H9 (cell line): ENCODE results near the gene CALHM5. TPM values are rescaled to one million over a fixed set of nuclear protein-coding genes. Genes with fewer than 3 reads are reported as not detected.

ENCODE experiments used
- DNase-seq: peaks from one replicate; pipeline ENCODE4 v3.0.0-alpha.2; 2017
- H2AFZ ChIP-seq: one replicate; pipeline ENCODE4 v1.6.1; 2013; ENCODE audit warnings: mild to moderate bottlenecking, low read length, control low read depth, moderate library complexity
- H2AK5ac ChIP-seq: 2 replicates; pipeline ENCODE4 v1.6.1; 2013; ENCODE audit warnings: low read length, control low read depth, mixed read lengths; ENCODE audit not compliant: insufficient read length
- H2BK120ac ChIP-seq: one replicate; pipeline ENCODE4 v1.6.1; 2013; ENCODE audit warnings: low read depth, mild to moderate bottlenecking, low read length, control low read depth, inconsistent platforms; ENCODE audit not compliant: poor library complexity, severe bottlenecking
- H2BK12ac ChIP-seq: 2 replicates; pipeline ENCODE4 v1.6.1; 2013; ENCODE audit warnings: low read length, control low read depth, mixed read lengths, low read depth; ENCODE audit not compliant: insufficient read length
- H2BK15ac ChIP-seq: 2 replicates; pipeline ENCODE4 v1.6.1; 2013; ENCODE audit warnings: low read depth, low read length, control low read depth
- H2BK20ac ChIP-seq: one replicate; pipeline ENCODE4 v1.6.1; 2013; ENCODE audit warnings: low read depth, mild to moderate bottlenecking, low read length, control low read depth, inconsistent platforms; ENCODE audit not compliant: poor library complexity, severe bottlenecking
- H2BK5ac ChIP-seq: 2 replicates; pipeline ENCODE4 v1.6.1; 2013; ENCODE audit warnings: low read length, control low read depth, mixed read lengths; ENCODE audit not compliant: insufficient read length
- H3K14ac ChIP-seq: 2 replicates; pipeline ENCODE4 v1.6.1; 2013; ENCODE audit warnings: low read length, control low read depth; ENCODE audit not compliant: insufficient read depth
- H3K18ac ChIP-seq: 2 replicates; pipeline ENCODE4 v1.6.1; 2013; ENCODE audit warnings: low read depth, mild to moderate bottlenecking, mixed read lengths, low read length, control low read depth; ENCODE audit not compliant: insufficient read length
- H3K23ac ChIP-seq: 2 replicates; pipeline ENCODE4 v1.6.1; 2013; ENCODE audit warnings: low read length, control low read depth, mixed read lengths, low read depth; ENCODE audit not compliant: insufficient read length
- H3K23me2 ChIP-seq: 2 replicates; pipeline ENCODE4 v1.6.1; 2013; ENCODE audit warnings: low read depth, mild to moderate bottlenecking, mixed read lengths, low read length, control low read depth; ENCODE audit not compliant: insufficient read length, poor library complexity, severe bottlenecking
- H3K27ac ChIP-seq: 2 replicates; pipeline ENCODE4 v1.5.1; 2013; ENCODE audit warnings: low read length, control low read depth, mixed read lengths, low read depth; ENCODE audit not compliant: insufficient read length
- H3K27me3 ChIP-seq: 2 replicates; pipeline ENCODE4 v1.6.1; 2013; ENCODE audit warnings: low read length, control low read depth, inconsistent platforms; ENCODE audit not compliant: insufficient read depth
- H3K4ac ChIP-seq: 2 replicates; pipeline ENCODE4 v1.6.1; 2013; ENCODE audit warnings: low read depth, mild to moderate bottlenecking, control low read depth, inconsistent platforms, low read length, moderate library complexity
- H3K4me1 ChIP-seq: 2 replicates; pipeline ENCODE4 v1.6.1; 2013; ENCODE audit warnings: low read length, control low read depth, inconsistent platforms; ENCODE audit not compliant: insufficient read depth
- H3K4me2 ChIP-seq: 2 replicates; pipeline ENCODE4 v1.6.1; 2013; ENCODE audit warnings: low read length, control low read depth, mixed read lengths; ENCODE audit not compliant: insufficient read length, insufficient read depth
- H3K56ac ChIP-seq: 2 replicates; pipeline ENCODE4 v1.6.1; 2013; ENCODE audit warnings: low read depth, mild to moderate bottlenecking, mixed read lengths, low read length, control low read depth; ENCODE audit not compliant: insufficient read length
- H3K79me1 ChIP-seq: 2 replicates; pipeline ENCODE4 v1.6.1; 2013; ENCODE audit warnings: low read depth, mild to moderate bottlenecking, moderate library complexity, low read length, control low read depth, inconsistent platforms; ENCODE audit not compliant: insufficient read depth, poor library complexity, severe bottlenecking
- H3K79me2 ChIP-seq: 2 replicates; pipeline ENCODE4 v1.6.1; 2013; ENCODE audit warnings: low read length, control low read depth, inconsistent platforms; ENCODE audit not compliant: insufficient read depth
- H3K9ac ChIP-seq: 2 replicates; pipeline ENCODE4 v1.6.1; 2013; ENCODE audit warnings: low read length, control low read depth, mixed read lengths; ENCODE audit not compliant: insufficient read length; ENCODE audit errors: extremely low read depth
- H3K9me3 ChIP-seq: one replicate; pipeline ENCODE4 v1.6.1; 2013; ENCODE audit warnings: low read depth, low read length, inconsistent platforms; ENCODE audit not compliant: control insufficient read depth
- H3T11ph ChIP-seq: one replicate; pipeline ENCODE4 v1.6.1; 2013; ENCODE audit warnings: mild to moderate bottlenecking, low read length, control low read depth, inconsistent platforms
- H4K20me1 ChIP-seq: one replicate; pipeline ENCODE4 v1.6.1; 2013; ENCODE audit not compliant: control insufficient read depth, insufficient read length, insufficient read depth
- H4K5ac ChIP-seq: 2 replicates; pipeline ENCODE4 v1.6.1; 2013; ENCODE audit warnings: low read depth, mild to moderate bottlenecking, mixed read lengths, low read length, control low read depth; ENCODE audit not compliant: insufficient read length
- H4K8ac ChIP-seq: replicated peaks from 2 replicates; pipeline ENCODE4 v1.6.1; 2013; ENCODE audit warnings: low read length, control low read depth, mixed read lengths, low read depth; ENCODE audit not compliant: insufficient read length
- H4K91ac ChIP-seq: 2 replicates; pipeline ENCODE4 v1.6.1; 2013; ENCODE audit warnings: low read depth, mild to moderate bottlenecking, moderate library complexity, mixed read lengths, low read length, control low read depth; ENCODE audit not compliant: insufficient read length
- H3K27ac Mint-ChIP-seq, 3 experiments: 2 replicates in 2 of 3; 3 replicates in 1 of 3; pipeline ENCODE4 v1.8.0; 2020 to 2021; ENCODE audit warnings: mixed read lengths in 3 of 3, mild to moderate bottlenecking in 1 of 3, moderate library complexity in 1 of 3
- H3K27me3 Mint-ChIP-seq: 2 replicates; pipeline ENCODE4 v1.8.0; 2021; ENCODE audit warnings: low read depth, mild to moderate bottlenecking, moderate library complexity, mixed read lengths
- H3K36me3 Mint-ChIP-seq, 3 experiments: 2 replicates in 2 of 3; 3 replicates in 1 of 3; pipeline ENCODE4 v1.8.0; 2020 to 2021; ENCODE audit warnings: low read depth in 3 of 3, mixed read lengths in 3 of 3; ENCODE audit not compliant: insufficient read depth in 1 of 3
- H3K4me1 Mint-ChIP-seq, 2 experiments: 2 replicates each; pipeline ENCODE4 v1.8.0; 2020; ENCODE audit warnings: mixed read lengths in 2 of 2
- H3K4me3 Mint-ChIP-seq, 2 experiments: 2 replicates in 1 of 2; 3 replicates in 1 of 2; pipeline ENCODE4 v1.8.0; 2020 to 2021; ENCODE audit warnings: mild to moderate bottlenecking in 2 of 2, mixed read lengths in 2 of 2, moderate library complexity in 1 of 2
- H3K9me3 Mint-ChIP-seq, 2 experiments: 2 replicates in 1 of 2; 3 replicates in 1 of 2; pipeline ENCODE4 v1.8.0; 2020; ENCODE audit warnings: mild to moderate bottlenecking in 2 of 2, mixed read lengths in 2 of 2, moderate library complexity in 1 of 2
- CTCF ChIP-seq: fragments of 200-600 bp; sonication (generic); conservative IDR thresholded peaks from 3 replicates; pipeline ENCODE4 v1.8.0; 2021; ENCODE audit warnings: antibody characterized with exemption, mild to moderate bottlenecking
- WGBS: extraction: QIAGEN DNeasy Blood & Tissue Kit; methylation state at CpG from one replicate; pipeline ENCODE4 v1.1.7; 2013; ENCODE audit warnings: missing lambda C conversion rate, low lambda C conversion rate, mixed read lengths; ENCODE audit not compliant: insufficient read length; ENCODE audit errors: extremely low coverage; 5-methylcytosine and 5-hydroxymethylcytosine counted together
- total RNA-seq: library from RNA; stranded (reverse); gene quantifications from 2 replicates; pipeline ENCODE4 v1.2.1, GENCODE V29; 2021

The CALHM5 gene
- total RNA-seq, 1 experiment from 2014 or later, result 0.09 TPM

DNA sequence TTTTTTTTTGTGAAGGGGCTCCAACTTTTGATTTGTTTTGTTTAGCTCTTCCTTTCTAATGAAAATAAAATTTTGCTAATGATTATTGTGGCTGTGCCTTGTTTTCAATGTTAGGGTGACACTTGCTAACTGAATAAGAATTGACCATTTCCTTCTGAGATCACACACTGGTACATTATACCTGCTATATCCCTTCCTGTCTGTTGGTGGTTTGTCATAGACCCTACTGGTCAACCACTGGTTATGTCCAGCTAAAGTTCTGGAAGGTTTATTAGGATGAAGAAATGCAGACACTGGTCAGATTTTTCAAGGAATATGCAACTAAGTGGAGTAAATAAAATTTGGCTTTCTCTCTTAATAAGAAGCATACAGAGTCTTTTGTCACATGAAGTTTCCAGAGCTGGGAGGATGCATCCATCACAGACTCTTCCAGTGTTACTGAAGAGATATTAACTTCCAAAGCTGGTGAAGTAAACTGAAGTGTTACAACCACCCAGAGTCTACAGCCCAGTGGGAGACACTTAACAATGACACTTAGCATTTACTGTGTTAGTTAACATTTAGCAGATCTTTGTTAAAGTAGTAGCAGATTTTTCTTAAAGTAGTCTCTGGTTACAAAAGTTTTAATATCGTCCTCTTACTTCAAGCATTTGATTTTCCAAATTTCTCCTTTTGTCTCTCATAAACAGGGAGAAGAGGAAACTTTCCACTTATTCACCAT lies 19.7 kb upstream of the CALHM5 start:
- no peak overlapping the region for H3K18ac ChIP-seq
- no peaks in the 10 kb centered on the region for H3K23me2 ChIP-seq
- H3K23ac ChIP-seq, result no peak overlapping the region
- no peak for TF ChIP-seq CTCF
- H4K8ac ChIP-seq, result no peak overlapping the region
- H3K4me1 ChIP-seq, result no peaks in the 10 kb centered on the region
- H3K79me2 ChIP-seq, result no peaks in the 10 kb centered on the region
- Mint-ChIP-seq H3K9me3 (peaks cover 3 to 4% of the 10 kb centered on the region in 2 experiments), H3K4me3 (no peak overlapping the region), H3K27ac (no peak overlapping the region), H3K36me3 (peaks cover 0 to 1% (median 0%) of the 10 kb centered on the region in 3 experiments; a peak in 1 of 7 replicates), H3K27me3 (peaks cover 8% of the 10 kb centered on the region; the same call in 1 of the 2 replicates), H3K4me1 (peaks cover 9 to 12% of the 10 kb centered on the region in 2 experiments)
- no CpG with 5 or more reads among the region's 1 CpG for WGBS
- H2BK12ac ChIP-seq, result no peak overlapping the region
- H2BK5ac ChIP-seq, result no peak overlapping the region
- no peak overlapping the region for H3K14ac ChIP-seq
- H3K79me1 ChIP-seq, result no peaks in the 10 kb centered on the region
- no peak overlapping the region for H2BK20ac ChIP-seq
- no peak overlapping the region for H2AFZ ChIP-seq
- H2AK5ac ChIP-seq, result no peak overlapping the region
- H3K9me3 ChIP-seq, result no peaks in the 10 kb centered on the region
- no peak overlapping the region for H2BK15ac ChIP-seq
- H3K9ac ChIP-seq, result no peak overlapping the region
- no peak overlapping the region for H3K4ac ChIP-seq
- H3K56ac ChIP-seq, result no peak overlapping the region
- H3K4me2 ChIP-seq, result no peak overlapping the region
- H4K5ac ChIP-seq, result no peak overlapping the region
- H4K20me1 ChIP-seq, result no peaks in the 10 kb centered on the region
- no peak overlapping the region for H3T11ph ChIP-seq
- H2BK120ac ChIP-seq, result no peak overlapping the region
- H3K27me3 ChIP-seq, result no peaks in the 10 kb centered on the region
- H3K27ac ChIP-seq, result no peak overlapping the region
- H4K91ac ChIP-seq, result no peak overlapping the region
- DNase-seq, result no peak
